ENCODE results near the gene GALNT9. TPM values are rescaled to one million over a fixed set of nuclear protein-coding genes. Genes with fewer than 3 reads are reported as not detected.

GALNT9 gene
- total and polyA plus RNA-seq, 12 donors: 0.01 to 0.19 TPM; not detected in 10

DNA sequence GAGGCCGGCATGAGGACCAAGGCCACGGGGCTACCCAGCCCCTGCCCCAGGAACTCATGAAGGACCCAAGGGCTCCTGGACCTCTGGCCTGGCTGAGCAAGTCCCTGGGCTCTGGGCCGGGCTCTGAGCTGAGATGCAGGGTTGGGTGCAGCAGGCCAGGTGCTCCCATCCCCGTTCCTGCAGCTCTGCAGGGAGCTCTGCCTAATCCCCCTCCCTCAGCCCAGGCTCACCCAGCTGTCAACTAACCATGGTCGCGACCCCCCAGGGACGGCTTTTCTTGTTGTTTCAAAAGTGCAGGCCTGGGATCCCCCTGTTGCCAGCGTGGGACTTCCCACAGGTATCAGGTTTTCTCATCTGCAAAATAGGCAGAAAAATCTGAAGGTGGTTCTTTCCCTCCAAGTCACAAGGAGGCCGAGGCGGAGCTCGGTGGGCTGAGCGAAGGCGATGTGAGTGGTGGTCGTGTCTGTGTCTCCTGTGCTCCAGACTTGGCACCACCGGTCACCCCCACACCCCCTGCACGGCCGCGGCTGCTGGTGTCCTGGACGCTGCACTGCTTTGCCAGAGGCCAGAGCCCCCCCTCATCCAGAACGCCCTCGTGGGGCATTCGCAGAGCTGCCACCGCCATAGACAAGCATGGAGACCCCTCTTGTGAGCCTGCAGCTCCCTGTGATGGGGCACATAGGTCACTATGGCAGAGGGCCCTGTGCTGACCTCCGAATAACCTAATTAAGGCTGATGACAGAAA lies 22.5 kb upstream of the GALNT9 start:
- Histone ChIP-seq H3K4me3 (no peak overlapping the region), H3K27me3 (peaks cover 0 to 67% (median 48%) of the 10 kb centered on the region in 7 donors), H3K36me3 (no peaks in the 10 kb centered on the region), H3K27ac (no peak overlapping the region), H3K4me1 (no peaks in the 10 kb centered on the region), H3K9me3 (peaks cover 0 to 3% (median 0%) of the 10 kb centered on the region in 11 donors)
- TF ChIP-seq, protein P1, sequence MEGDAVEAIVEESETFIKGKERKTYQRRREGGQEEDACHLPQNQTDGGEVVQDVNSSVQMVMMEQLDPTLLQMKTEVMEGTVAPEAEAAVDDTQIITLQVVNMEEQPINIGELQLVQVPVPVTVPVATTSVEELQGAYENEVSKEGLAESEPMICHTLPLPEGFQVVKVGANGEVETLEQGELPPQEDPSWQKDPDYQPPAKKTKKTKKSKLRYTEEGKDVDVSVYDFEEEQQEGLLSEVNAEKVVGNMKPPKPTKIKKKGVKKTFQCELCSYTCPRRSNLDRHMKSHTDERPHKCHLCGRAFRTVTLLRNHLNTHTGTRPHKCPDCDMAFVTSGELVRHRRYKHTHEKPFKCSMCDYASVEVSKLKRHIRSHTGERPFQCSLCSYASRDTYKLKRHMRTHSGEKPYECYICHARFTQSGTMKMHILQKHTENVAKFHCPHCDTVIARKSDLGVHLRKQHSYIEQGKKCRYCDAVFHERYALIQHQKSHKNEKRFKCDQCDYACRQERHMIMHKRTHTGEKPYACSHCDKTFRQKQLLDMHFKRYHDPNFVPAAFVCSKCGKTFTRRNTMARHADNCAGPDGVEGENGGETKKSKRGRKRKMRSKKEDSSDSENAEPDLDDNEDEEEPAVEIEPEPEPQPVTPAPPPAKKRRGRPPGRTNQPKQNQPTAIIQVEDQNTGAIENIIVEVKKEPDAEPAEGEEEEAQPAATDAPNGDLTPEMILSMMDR (IDR thresholded peaks at IDR 0.05): no peak
- WGBS, 2 donors: 80 to 81% methylated on average over 24 of the region's 24 CpGs
- no peak for DNase-seq
- ATAC-seq: no peak
- intact Hi-C loops (cut with DNase I): no loop called here

DNA sequence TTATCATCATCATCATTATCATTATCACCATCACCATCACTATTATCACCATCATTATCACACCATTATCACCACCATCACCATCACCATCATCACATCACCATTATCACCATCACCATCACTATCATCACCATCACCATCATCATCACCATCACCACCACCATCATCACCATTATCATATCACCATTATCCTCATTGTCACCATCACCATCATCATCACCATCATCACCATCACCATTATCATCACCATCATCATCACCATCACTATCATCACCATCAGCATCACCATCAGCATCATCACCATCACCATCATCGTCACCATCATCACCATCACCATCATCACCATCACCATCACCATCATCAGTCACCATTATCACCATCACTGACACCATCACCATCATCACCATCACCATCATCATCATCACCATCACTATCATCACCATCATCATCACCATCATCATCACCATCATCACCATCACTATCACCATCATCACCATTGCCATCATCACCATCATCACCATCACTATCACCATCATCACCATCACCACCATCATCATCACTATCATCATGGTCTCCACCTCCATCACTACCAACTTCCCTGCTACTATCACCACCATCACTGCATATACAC lies 20.2 kb upstream of the GALNT9 start:
- DNase-seq: no peak
- peaks cover 0 to 57% (median 41%) of the 10 kb centered on the region in 7 donors for H3K27me3 ChIP-seq
- TF ChIP-seq, protein P1 (IDR thresholded peaks at IDR 0.05): no peak
- no peak overlapping the region for H3K4me3 ChIP-seq
- H3K4me1 ChIP-seq: no peaks in the 10 kb centered on the region
- no peaks in the 10 kb centered on the region for H3K36me3 ChIP-seq
- no peak for ATAC-seq
- intact Hi-C loops (cut with DNase I): no loop called here
- H3K27ac ChIP-seq: no peak overlapping the region
- peaks cover 0 to 3% (median 0%) of the 10 kb centered on the region in 11 donors for H3K9me3 ChIP-seq
- WGBS, 2 donors: 72 to 76% methylated on average over 1 of the region's 1 CpG

DNA sequence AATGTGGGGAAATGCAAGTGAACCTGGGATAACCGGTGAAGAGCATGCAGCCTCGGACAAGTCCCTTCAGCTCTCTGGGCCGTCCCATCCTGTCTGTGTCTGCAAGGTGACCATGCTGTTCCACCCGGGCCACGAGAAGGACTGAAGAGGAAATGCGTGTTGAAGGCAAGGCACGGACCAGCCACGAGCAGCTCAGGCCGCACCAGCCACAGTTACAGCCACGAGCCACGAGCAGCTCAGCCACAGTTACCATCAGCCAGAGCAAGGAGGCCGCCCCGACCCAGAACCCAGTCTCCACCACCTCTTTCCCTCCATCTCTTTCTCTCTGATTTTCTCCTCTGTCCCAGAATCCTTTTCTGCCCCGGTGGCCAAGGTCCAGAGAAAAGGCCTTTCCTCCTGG lies 18.8 kb upstream of the GALNT9 start:
- 86 to 89% methylated on average over 14 of the region's 14 CpGs for WGBS, 2 donors
- Histone ChIP-seq H3K36me3 (no peaks in the 10 kb centered on the region), H3K27me3 (peaks cover 0 to 47% (median 32%) of the 10 kb centered on the region in 7 donors), H3K4me1 (no peaks in the 10 kb centered on the region), H3K9me3 (peaks cover 0 to 3% (median 0%) of the 10 kb centered on the region in 11 donors), H3K27ac (no peak overlapping the region), H3K4me3 (no peak overlapping the region)
- intact Hi-C loops (cut with DNase I): no loop called here
- no peak for ATAC-seq
- no peak for DNase-seq
- TF ChIP-seq, protein P1 (IDR thresholded peaks at IDR 0.05): no peak

DNA sequence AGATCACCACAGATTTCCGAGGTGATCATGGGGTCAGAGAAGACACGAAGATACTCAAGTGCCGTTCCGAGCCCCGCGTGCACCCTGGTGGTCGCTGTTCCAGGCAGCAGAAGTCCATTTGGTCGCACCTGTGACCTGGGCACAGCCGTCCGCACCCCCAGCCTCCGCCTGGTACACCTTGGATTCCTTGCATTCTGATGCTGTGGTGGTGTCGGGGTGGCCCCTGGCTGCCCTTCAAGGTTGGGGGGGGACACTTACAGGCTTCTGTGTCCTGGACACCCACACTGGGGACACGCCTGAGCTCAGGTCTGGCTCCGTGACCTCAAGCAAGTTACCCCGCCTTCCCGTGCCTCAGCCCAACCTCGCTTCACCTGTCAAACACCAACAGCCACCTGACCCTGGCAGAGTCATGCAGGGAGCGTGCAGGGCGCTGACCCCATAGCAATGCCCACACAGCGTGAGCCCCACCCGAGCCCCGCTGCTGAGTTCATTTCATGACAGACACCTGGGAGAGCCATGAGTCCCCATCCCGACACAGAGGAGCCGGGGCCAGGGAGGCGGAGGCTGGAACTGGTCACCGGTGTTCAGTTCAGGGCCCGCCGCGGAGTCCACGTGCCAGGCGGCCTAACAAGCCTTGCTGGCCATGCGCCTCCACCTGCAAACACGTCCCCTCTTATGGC lies 17.9 kb upstream of the GALNT9 start:
- intact Hi-C loops (cut with DNase I): no loop called here
- H3K4me3 ChIP-seq: no peak overlapping the region
- no peaks in the 10 kb centered on the region for H3K36me3 ChIP-seq
- TF ChIP-seq, protein P1 (IDR thresholded peaks at IDR 0.05): no peak
- H3K9me3 ChIP-seq: no peaks in the 10 kb centered on the region
- no peak overlapping the region for H3K27ac ChIP-seq
- DNase-seq: no peak
- H3K27me3 ChIP-seq: peaks cover 0 to 45% (median 23%) of the 10 kb centered on the region in 7 donors
- H3K4me1 ChIP-seq: no peaks in the 10 kb centered on the region
- 85 to 87% methylated on average over 33 of the region's 33 CpGs for WGBS, 2 donors
- no peak for ATAC-seq

Measured in heart right ventricle (tissue), 16 donors.